Mesodermal cell (in vitro differentiated cells): Measurements from ENCODE around the gene RHOA.

ENCODE experiments used
- H3K27ac ChIP-seq: 2 replicates; pipeline ENCODE4 v1.7.0; 2013; ENCODE audit warnings: mild to moderate bottlenecking, low read depth, low read length, moderate library complexity; ENCODE audit not compliant: severe bottlenecking
- H3K36me3 ChIP-seq: 2 replicates; pipeline ENCODE4 v1.7.1; 2013; ENCODE audit warnings: mild to moderate bottlenecking, low read length, moderate library complexity; ENCODE audit not compliant: control insufficient read depth, insufficient read depth
- H3K4me1 ChIP-seq: one replicate; pipeline ENCODE4 v1.7.1; 2013; ENCODE audit warnings: mild to moderate bottlenecking, low read length; ENCODE audit not compliant: insufficient read depth, control insufficient read depth, poor library complexity, severe bottlenecking
- H3K4me3 ChIP-seq: 2 replicates; pipeline ENCODE4 v1.7.0; 2013; ENCODE audit warnings: low read length, control low read depth, mild to moderate bottlenecking; ENCODE audit not compliant: insufficient read depth, poor library complexity, severe bottlenecking; ENCODE audit errors: extremely low read depth
- H3K9me3 ChIP-seq: 2 replicates; pipeline ENCODE4 v1.7.1; 2013; ENCODE audit warnings: mild to moderate bottlenecking, low read length, moderate library complexity; ENCODE audit not compliant: control insufficient read depth
- WGBS, 2 experiments: methylation state at CpG; one replicate each; pipeline ENCODE4 v1.1.5; 2013; ENCODE audit warnings: missing lambda C conversion rate in 2 of 2; ENCODE audit not compliant: insufficient coverage in 2 of 2; 5-methylcytosine and 5-hydroxymethylcytosine counted together

Gene RHOA

DNA sequence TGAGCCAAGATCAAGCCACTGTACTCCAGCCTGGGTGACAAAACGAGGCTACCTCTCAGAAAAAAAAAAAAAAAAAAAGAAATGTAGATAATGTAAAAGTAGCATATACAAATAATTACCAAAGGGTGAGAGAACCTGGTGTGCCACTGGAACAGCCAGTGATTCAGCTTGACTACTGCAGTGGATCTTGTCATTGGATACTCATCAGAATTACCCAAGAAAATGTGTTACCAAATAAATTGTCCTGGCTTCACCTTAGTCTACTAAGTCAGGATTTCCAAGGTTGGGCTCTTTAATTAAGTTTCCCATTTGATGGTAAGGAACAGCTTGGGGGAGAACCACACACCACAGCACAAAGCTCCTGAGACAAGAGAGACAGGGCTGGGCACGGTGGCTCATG lies 15.8 kb upstream of the RHOA start:
- H3K36me3 ChIP-seq, result peaks cover 13% of the 10 kb centered on the region
- H3K4me1 ChIP-seq, result peaks cover 8% of the 10 kb centered on the region
- H3K4me3 ChIP-seq, result no peak overlapping the region
- 92 to 100% methylated on average over 1 of the region's 2 CpGs for WGBS, 2 experiments
- no peak overlapping the region for H3K27ac ChIP-seq
- no peaks in the 10 kb centered on the region for H3K9me3 ChIP-seq

DNA sequence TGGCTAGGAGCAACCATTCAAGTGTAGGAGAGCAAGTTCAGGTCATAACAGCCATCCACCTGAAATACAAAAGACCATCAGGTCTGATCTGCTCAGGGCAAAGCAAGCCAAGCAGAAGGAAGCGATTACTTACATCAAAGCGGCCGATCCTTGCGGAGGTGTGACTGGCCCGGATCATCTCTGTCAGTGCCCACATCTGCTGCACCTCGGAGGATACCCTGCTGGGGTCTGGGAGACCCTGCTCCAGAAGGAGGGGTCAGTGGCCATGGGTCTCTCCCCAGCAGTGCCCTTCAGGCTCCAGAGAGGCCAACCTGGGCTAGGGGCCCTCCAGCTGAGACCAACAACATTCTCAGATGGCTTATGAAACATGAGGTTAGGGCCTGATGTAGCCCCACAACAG lies 13.0 kb upstream of the RHOA start:
- no peak overlapping the region for H3K27ac ChIP-seq
- WGBS, 2 experiments, result 96 to 98% methylated on average over 6 of the region's 6 CpGs
- H3K4me3 ChIP-seq, result no peak overlapping the region
- peaks cover 13% of the 10 kb centered on the region for H3K36me3 ChIP-seq
- peaks cover 20% of the 10 kb centered on the region for H3K4me1 ChIP-seq
- H3K9me3 ChIP-seq, result no peaks in the 10 kb centered on the region

DNA sequence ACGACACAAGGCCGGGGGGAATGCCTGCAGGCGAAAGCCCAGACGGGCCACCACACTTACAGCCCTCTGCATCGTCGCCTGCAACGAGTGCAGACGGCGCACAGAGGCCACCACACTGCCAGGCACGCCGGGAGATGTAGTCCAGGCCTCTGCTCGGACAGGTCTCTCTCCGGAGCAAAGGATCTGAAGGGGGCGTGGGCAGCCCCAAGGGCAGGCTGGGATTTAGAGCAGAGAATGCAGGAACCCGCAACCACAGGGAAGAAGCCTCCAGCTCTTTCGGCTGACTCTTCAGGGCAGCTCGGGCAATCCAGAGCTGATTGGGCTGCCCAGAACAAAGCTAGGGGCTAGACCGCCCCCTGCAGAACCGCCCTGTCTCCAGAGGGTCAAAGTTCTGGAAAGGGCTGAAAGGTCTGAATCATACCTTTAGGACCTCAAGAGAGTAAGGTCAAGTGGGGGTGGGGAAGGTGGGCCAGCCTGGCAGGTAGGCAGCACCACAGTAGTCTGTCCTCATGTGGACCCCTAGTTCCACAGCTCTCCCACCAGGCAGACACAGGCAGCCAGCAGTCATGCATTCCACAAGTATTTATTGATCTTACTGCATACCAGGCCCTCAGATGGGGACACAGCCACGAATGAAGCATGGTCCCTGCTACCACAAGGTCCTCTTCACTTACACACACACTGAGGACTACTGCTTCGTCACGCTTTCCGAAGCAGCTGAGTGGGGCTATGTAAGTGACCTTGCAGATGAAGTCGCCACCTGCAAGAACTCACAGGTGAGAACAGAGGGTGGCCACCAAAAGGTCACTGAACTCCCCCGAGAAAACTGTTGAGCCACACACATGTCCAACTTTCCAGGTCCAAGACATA lies 10.8 kb upstream of the RHOA start, which contains the start of gene AMT:
Gene AMT (minus strand): TSS at position 95 of the 870 bp plus-strand sequence. CDS start 23 bp downstream, at position 72.
- H3K9me3 ChIP-seq, result no peaks in the 10 kb centered on the region
- H3K27ac ChIP-seq, result peak within 1 kb of the TSS; percentile 92
- 34 to 36% methylated on average over 21 to 22 of the region's 25 CpGs for WGBS, 2 experiments
- H3K4me3 ChIP-seq, result peak within 1 kb of the TSS; percentile 37
- H3K4me1 ChIP-seq, result peaks cover 19% of the 10 kb centered on the region
- peaks cover 22% of the 10 kb centered on the region for H3K36me3 ChIP-seq

DNA sequence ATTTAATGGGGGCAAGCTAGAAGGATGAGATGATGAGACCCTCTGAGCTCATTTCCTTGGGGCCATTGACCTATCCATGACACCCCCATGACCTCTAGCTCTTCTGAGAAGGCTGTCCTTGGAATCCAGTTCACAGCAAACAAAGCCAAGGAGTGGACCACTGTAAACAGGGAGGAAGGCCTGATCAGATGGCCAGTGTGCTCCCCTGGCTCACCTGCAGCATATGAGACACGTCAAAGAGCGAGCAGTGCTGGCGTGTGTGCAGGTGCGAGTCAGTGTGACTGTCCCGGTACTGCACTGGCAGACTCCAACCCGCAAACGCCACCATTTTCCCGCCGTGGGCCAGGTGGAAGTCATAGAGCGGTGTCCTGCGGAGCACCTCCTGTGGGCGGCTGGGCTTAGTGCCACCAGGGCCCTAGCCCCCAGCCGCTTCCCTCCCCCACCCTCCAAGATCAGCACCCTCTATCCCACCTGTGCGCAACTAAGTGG lies 10.2 kb upstream of the RHOA start:
- 39 to 67% methylated on average over 5 to 14 of the region's 14 CpGs for WGBS, 2 experiments
- Histone ChIP-seq H3K9me3 (no peaks in the 10 kb centered on the region), H3K4me3 (peak overlapping the region; percentile 37), H3K36me3 (peaks cover 29% of the 10 kb centered on the region), H3K27ac (peak overlapping the region; percentile 92), H3K4me1 (peaks cover 26% of the 10 kb centered on the region)

DNA sequence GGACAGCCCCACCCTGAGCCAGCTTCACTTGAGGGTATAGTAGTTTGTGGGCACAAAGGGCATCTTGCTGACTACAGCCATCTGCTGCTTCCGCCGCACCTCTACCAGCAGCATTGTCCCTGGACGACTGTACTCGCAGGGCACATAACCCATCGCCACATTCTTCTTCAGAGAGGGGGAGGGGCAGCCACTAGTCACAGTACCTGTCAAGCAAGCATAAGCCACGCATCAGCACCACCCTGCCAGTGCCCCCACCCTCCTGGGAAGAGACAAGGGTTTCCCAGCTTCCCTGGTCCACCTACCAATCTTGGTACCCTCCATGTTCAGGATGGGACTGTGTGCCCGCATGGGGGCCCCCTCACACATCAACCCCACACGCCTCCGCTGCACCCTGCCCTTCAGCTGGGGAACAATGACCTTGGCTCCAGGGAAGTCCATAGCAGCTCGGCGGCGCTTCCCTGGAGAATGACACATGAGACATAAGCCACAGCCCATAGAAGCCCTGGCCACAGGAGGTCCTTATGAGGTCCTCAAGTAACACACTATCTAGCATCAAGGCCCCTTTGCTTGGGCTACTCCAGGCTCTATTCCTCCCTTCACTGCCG lies 5.8 kb upstream of the RHOA start:
- 92 to 95% methylated on average over 10 to 13 of the region's 13 CpGs for WGBS, 2 experiments
- H3K36me3 ChIP-seq, result peaks cover 39% of the 10 kb centered on the region
- no peak overlapping the region for H3K27ac ChIP-seq
- H3K9me3 ChIP-seq, result no peaks in the 10 kb centered on the region
- peaks cover 35% of the 10 kb centered on the region for H3K4me1 ChIP-seq
- no peak overlapping the region for H3K4me3 ChIP-seq

DNA sequence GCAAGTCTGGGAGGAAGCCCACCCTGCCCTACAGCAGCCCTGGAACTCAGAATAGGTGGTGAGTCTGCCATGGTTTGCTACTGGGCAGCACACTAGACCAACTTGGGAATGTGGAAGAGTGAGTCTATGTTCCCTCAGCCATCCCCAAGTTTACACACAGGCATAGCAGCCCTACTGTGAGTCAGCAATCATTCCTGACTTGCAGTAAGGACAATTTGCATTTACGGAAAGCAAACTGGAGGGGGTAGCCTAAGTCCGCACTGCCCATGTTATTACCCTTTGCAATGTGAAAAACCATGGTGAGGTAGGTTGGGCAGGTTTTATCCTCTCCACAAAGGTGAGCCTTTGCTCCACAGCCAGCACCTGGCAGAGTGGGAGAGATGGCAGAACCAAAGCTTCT lies 5.1 kb upstream of the RHOA start:
- H3K36me3 ChIP-seq, result peaks cover 39% of the 10 kb centered on the region
- H3K27ac ChIP-seq, result peak overlapping the region; percentile 41
- WGBS, 2 experiments, result 95% methylated on average over 2 of the region's 2 CpGs; no CpG with 5 or more reads in 1 of the 2 experiments
- H3K4me1 ChIP-seq, result peaks cover 29% of the 10 kb centered on the region
- H3K4me3 ChIP-seq, result no peak overlapping the region
- no peaks in the 10 kb centered on the region for H3K9me3 ChIP-seq

DNA sequence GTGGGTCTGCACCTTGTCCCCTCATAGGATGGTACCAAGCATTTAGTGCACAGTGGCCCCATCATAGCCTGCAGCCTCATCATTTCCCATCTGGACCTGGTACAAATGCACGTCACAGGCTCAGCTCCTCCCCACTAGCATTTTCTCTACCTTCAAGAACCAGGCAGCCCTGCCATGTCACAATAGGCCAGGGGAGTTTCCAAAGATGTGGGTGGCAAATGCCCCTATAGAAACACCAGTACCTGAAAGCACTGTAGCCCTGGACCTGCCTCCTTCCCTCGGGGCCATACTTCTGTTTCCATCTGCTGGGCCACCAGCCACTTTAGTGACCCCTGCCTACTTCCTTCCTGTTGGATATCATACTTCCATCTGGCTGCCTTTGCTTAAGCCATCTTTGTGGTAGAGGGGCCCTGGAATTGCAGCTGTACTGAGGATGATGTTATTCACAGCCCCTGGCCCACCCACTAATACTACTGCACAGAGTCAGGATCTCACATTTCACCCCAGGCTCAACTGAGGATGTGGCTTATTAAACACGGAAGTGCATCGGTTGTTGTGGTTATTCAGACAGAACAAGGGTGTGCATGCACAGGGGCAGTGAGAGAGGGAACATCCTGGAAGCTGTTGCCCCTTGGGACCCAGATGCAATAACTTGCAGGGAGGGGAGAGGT lies 4.3 kb upstream of the RHOA start:
- Histone ChIP-seq H3K4me3 (no peak overlapping the region), H3K36me3 (peaks cover 39% of the 10 kb centered on the region), H3K9me3 (no peaks in the 10 kb centered on the region), H3K27ac (peak overlapping the region; percentile 41), H3K4me1 (peaks cover 23% of the 10 kb centered on the region)
- WGBS, 2 experiments, result 97 to 100% methylated on average over 3 to 4 of the region's 4 CpGs

DNA sequence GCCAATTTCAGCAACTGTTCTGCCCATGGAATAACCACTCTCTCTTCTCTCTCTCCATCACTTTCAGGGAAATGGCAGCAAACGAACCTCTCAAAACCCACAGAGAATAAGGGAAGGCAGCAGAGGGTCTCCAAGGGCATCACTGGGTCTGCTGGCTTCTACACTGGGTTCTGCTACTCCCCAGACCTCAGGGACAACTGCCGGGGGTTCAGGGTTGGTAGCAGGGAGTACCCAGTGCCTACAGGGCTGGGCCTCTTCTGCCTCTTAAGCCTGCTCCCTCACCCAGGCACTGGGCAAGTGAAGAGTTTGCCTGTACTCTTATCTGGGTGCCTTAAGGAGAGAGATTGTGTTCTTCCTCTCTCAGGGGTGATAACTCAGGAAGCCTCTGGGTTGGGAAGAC lies 3.0 kb upstream of the RHOA start:
- H3K27ac ChIP-seq, result no peak overlapping the region
- peaks cover 23% of the 10 kb centered on the region for H3K4me1 ChIP-seq
- no peak overlapping the region for H3K4me3 ChIP-seq
- H3K36me3 ChIP-seq, result peaks cover 43% of the 10 kb centered on the region
- 60 to 100% methylated on average over 1 of the region's 2 CpGs for WGBS, 2 experiments
- H3K9me3 ChIP-seq, result no peaks in the 10 kb centered on the region

DNA sequence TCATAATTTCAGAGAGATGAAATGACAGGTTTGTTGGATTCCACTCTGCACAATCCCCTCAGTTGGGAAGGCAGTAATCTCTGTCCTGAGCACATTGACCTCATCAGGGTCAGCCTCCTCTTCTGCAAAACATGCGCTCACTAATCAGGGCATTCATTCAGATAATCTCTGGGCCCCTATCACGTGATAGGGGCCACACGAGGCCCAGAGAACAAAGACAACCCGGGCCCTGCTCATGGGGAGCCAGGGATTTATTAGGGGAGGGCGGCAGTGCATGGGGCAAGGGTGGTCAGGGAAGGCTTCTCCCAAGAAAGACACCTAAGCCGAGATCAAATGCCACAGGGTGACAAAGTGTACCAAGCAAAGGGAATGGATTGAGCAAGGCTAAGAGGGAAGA lies 1.6 kb upstream of the RHOA start:
- H3K9me3 ChIP-seq, result no peaks in the 10 kb centered on the region
- 94 to 98% methylated on average over 6 of the region's 6 CpGs for WGBS, 2 experiments

DNA sequence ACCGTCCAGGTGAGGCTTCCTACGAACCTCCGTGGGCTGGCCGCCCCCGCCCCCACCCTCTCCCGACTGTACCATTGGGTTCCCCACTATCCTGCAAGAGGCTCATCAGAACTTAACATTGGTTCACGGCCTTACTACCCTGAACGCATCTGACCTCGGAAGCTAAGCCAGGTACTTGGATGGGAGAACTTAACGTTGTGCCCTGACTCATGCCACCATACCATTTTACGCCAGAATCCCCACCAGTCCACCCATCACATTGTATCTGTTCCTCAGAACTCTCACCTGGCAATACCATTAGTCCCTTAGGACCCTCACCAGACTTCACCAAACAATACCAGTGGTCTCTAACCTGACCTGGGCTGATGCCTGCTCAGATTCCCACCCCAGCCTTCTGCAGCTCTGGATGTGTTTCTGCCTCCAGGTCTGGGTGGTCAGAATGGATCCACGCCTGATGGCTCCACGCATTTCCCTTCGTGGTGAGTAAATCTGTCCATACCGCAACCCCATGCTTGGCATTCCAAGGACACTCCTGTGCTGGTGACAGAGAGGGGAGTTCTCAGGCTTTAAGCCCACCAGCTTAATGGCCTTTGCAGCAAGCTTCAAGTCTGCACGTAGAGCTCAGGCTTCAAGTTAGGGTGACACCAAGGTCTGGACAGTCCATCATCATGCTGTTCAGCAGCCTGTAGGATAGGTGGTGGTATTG lies 1.0 kb upstream of the RHOA start:
- Histone ChIP-seq H3K4me1 (peaks cover 23% of the 10 kb centered on the region), H3K27ac (peak overlapping the region; percentile 83), H3K4me3 (peak overlapping the region; percentile 66), H3K36me3 (peaks cover 40% of the 10 kb centered on the region), H3K9me3 (no peaks in the 10 kb centered on the region)
- 51 to 62% methylated on average over 13 to 16 of the region's 16 CpGs for WGBS, 2 experiments

More for the DNA sequence above, 1.6 kb upstream of the RHOA start:
- H3K27ac ChIP-seq, result no peak overlapping the region
- H3K4me1 ChIP-seq, result peaks cover 23% of the 10 kb centered on the region
- peaks cover 44% of the 10 kb centered on the region for H3K36me3 ChIP-seq
- H3K4me3 ChIP-seq, result peak overlapping the region; percentile 66
